GM19328 (cell line): ENCODE data around the gene CTU2.

Source experiments
- ATAC-seq: cut with Tn5 transposase; IDR thresholded peaks from one replicate; pipeline ENCODE4 v1.9.1; 2021; ENCODE audit warnings: mild to moderate bottlenecking, moderate library complexity; ENCODE audit not compliant: unreplicated experiment

Gene CTU2

GRCh38 chr16:88681084-88681680 lies 25.1 kb upstream of the CTU2 start:
- no peak for ATAC-seq

- ATAC-seq: peak; percentile 42
Measured at GRCh38 chr16:88681709-88682451, 24.4 kb upstream of the CTU2 start.

GRCh38 chr16:88684569-88685155 lies 21.6 kb upstream of the CTU2 start:
- ATAC-seq: no peak

GRCh38 chr16:88685156-88686061 lies 20.9 kb upstream of the CTU2 start:
- no peak for ATAC-seq

- ATAC-seq: peak; percentile 9
Measured at GRCh38 chr16:88686062-88686438, 20.3 kb upstream of the CTU2 start.

GRCh38 chr16:88686439-88687253 lies 19.7 kb upstream of the CTU2 start, which contains the start of gene SNAI3:
TSS of gene SNAI3 (minus strand) at chr16:88686507. CDS start at chr16:88686406, 101 bp downstream.
- peak; percentile 67 for ATAC-seq

- no peak for ATAC-seq
Measured at GRCh38 chr16:88687254-88687576, 19.1 kb upstream of the CTU2 start.

- no peak for ATAC-seq
Measured at GRCh38 chr16:88687676-88688012, 18.7 kb upstream of the CTU2 start.

- no peak for ATAC-seq
Measured at GRCh38 chr16:88688013-88688778, 18.1 kb upstream of the CTU2 start.

GRCh38 chr16:88690341-88691128 lies 15.8 kb upstream of the CTU2 start:
- no peak for ATAC-seq

- ATAC-seq: no peak
Measured at GRCh38 chr16:88691129-88691813, 15.0 kb upstream of the CTU2 start.

GRCh38 chr16:88691924-88692560 lies 14.3 kb upstream of the CTU2 start:
- ATAC-seq: no peak

- ATAC-seq: no peak
Measured at GRCh38 chr16:88692861-88693260, 13.4 kb upstream of the CTU2 start.

- ATAC-seq: no peak
Measured at GRCh38 chr16:88693420-88694177, 12.7 kb upstream of the CTU2 start.

- no peak for ATAC-seq
Measured at GRCh38 chr16:88694221-88695087, 11.8 kb upstream of the CTU2 start.

- no peak for ATAC-seq
Measured at GRCh38 chr16:88695218-88695617, 11.1 kb upstream of the CTU2 start.
